Cerebellar cortex (tissue), 1 donor: Measurements from ENCODE around the gene C1QTNF8.
A peak's percentile ranks its signal among the peaks of the same experiment; 100 is the strongest.

Experiments
- DNase-seq: peaks from one replicate; pipeline ENCODE4 v3.0.0-alpha.2; 2015; ENCODE audit warnings: low spot score

C1QTNF8 gene

GRCh38 chr16:1077877-1078578, 18.0 kb downstream of the C1QTNF8 start:
- no peak for DNase-seq

- no peak for DNase-seq
Measured at GRCh38 chr16:1076801-1077576, 19.1 kb downstream of the C1QTNF8 start.

- DNase-seq, result no peak
Measured at GRCh38 chr16:1075546-1075945, 20.5 kb downstream of the C1QTNF8 start.

DNA sequence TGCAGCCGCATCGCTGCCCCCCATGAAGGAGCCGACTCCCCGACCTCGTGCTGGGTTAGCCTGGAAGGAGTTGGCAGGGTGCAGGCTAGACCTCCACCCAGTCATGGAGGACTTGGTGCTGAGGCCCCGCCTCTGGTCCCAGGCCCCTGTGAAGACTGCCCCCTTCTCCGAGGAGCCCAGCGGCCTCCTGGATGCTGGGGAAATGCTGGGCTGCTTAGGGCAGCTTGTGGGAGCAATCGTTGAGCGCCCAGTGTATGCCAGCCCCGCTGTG, 21.7 kb downstream of the C1QTNF8 start:
- DNase-seq, result no peak

DNA sequence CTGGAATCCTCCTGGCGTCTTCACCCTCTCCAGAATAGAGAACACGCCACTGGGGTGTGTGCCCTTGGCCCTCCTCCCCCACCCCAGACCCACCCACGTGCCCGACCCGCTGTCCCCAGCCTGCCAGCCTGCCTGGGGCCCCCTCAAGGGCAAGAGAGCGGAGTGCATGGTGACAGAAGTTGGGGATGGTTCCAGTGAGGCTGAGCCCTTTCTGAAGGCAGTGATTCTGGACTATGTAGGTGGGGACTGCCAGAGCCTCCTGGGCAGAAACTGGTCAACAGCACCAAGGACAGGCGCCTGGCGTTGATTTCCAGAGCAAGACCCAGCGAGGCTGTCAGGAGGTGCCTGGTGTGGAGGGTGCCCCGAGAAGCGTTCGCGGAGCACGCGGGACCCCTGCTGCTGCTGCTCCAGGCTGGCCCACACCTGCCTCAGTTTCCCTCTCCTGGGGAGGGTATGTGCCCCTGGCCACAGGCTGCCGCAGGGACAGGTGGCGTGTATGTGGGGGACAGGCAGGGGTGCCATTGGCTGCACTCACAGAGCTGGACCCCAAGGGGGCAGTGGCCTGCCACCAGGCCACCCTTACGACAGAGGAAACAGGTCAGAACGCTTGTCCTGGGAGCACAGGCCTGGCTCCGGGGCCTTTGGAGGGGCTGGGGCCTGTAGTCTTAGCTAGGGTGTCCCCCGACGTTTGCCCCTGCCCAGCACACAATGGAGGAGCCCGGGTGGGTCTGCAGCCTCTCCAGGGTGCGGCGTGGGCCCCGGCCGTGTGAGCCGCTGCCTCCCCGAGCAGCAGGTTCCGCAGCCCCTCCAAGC, 22.3 kb downstream of the C1QTNF8 start:
- DNase-seq, result peak; percentile 26

DNA sequence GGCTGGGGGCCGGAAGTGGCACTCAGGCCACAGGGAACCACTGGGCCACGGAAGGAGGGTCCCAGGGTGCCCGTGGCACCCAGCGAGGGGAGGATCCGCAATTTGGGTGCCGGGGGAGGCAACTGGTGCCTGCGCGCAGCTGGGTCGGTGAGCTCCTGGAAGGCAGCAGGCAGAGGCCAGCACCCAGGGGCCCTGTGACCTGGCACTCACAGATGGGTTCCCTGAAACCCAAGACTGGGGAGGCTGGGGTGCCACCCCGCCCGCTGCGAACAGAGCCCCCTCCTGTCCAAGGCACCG, 22.8 kb downstream of the C1QTNF8 start:
- DNase-seq, result no peak

- DNase-seq, result no peak
Measured at GRCh38 chr16:1072526-1073261, 23.4 kb downstream of the C1QTNF8 start, which contains the start of gene SSTR5. Gene SSTR5 (plus strand): TSS chr16:1072747. CDS start chr16:1078869, 6,122 bp downstream.

DNA sequence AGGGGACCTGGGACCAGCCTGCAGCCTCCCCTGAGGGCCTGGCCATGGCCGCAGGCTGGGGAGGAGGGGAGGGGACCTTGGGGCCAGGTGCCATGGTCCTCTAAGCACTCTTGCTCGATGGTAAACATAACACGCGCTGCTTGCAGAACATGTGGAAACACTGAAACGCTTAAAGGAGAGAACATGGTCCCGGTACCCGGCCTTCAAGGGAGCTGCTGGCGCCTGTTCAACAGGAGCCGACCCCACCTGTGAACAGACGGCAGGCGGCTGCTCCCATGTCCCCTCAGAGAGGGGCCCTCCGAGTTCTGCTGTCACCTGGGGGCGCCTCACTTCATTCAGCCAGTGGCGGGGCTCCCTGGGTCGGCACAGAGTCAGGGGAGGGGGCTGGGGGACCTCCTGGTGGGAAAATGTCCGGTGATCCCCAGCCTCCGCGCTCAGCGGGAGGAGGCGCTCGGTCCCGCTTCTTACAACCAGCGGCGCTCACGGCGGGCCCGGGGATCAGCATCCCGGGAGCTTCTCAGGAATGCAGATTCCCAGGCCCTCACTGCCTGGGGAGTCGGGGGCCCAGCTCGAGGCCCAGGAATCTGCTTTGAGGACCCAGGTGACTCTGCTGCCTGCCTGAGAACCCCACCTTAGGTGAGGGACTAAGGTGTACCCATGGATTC, 24.4 kb downstream of the C1QTNF8 start:
- DNase-seq, result no peak

DNA sequence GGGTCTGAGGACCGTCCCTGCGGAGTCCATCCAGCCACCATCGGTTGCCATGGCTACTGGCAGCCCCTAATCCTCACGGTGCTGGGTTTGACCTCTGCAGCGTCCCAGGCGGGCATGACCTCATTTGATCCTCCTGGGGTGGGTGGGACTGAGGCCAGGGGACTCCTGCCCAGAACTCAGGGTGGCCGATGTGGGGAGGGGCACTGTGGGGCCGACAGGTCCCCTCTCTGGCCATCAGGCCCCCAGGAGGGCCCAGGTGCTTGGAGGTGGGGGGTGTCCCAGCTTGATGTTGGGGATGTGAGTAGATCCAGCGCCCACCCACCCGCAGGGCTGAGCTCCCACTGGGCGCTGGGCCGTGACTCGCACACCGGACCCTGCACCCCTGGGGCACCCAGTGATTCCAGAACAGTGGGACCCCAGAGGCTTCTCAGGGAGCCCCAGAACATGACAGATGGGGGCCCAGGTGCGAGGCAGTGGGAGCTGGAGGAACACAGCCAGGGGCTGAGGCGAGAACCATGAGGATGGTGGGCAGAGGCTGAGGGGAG, 25.1 kb downstream of the C1QTNF8 start:
- no peak for DNase-seq

DNA sequence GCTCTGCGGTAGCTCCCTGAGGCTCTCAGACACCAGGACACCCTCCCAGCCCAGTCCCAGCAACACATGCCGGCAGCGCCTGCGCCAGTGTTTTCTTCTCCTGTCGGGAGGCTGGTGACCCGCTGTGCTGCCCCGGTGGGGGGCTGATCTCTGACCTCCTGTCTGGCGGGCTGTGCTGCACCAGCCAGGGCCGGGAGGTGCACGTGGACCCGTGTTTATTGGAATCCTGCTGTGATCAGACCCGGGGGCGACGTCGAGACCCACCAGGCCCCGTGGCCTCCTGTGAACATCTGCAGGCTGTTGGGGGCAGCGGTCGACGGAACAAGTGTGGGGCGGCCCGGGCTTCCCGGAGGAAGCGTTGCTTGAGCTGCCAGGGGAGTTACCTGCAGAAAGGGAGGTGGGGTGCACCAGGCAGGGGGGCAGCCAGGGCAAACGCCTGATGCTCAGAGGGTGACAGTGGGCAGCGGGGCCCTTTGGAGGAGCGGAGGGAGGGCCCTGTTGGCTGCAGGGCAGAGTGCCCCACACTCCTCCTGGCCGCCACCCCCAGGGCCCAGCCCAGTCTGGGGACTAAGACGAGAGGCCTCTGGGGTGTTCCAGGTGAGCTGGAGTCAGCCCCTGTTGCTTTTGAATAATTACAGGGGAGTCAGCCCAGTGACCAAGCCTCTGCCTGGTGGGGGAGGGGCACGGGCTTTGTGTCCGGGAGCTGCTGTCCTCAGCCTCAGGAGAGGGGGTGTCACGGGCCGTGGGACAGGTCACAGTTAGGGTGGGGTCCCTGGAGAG, 25.8 kb downstream of the C1QTNF8 start:
- DNase-seq, result no peak

GRCh38 chr16:1069154-1069553, 26.9 kb downstream of the C1QTNF8 start:
- DNase-seq, result no peak

- DNase-seq, result no peak
Measured at GRCh38 chr16:1068451-1068850, 27.6 kb downstream of the C1QTNF8 start.

GRCh38 chr16:1067629-1068028, 28.4 kb downstream of the C1QTNF8 start:
- DNase-seq, result no peak

DNA sequence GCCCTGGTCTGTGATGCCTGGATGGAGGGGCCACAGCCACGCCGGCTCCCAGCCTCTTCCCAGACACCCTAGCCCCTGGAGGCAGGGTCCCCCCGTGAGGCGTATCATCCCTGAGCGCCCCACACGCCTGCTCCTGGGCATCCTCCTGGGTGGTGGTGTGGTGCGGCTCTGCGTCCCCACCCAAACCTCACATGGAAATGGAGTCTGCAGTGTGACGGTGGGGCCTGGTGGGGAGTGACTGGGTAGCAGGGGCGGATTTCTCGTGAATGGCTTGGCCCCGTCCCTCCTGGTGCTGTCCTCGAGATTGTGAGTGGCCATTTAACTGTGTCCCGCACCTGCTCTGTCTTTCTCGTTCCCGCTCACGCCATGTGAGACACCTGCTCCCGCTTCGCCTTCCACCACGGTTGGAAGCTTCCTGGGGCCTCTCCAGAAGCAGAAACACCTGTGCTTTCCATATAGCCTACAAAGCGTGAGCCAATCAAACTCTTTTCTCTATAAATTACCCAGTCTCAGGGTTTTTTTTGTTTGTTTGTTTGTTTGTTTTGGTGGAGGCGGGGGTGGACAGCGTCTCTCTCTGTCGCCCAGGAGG, 29.4 kb downstream of the C1QTNF8 start:
- DNase-seq, result no peak

DNA sequence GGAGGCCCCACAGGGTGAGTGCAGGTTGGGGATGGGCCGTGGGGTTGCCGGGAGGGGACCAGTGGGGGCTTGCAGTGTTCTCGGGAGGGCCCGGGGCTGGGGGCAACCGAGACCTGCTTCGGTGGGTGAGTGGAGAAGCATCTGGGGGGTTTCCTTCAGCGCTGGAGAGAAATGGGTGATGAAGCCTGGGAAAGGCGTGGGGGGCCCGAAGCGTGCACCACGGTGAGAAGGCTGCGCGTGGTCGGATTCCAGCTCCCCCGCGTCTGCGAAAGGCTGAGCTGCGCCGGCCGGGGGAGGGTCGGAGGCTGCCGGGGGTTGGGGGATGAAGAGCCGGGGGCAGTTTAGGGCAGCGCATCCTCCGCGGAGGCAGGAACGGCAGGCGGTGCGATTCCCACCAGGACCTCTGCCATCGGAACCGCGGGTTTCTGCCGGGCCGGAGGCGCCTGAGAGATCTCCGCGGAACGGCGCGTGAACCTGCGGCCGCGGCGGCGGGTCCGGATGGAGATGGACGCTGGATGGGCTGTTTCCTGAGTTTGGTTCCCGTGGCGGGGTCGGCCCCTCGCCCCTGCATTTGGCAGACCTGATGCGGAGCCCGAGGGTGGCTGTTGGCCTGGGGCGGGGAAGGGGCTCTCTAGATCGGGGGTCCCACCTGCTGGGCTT, 30.4 kb downstream of the C1QTNF8 start:
- DNase-seq, result no peak

DNA sequence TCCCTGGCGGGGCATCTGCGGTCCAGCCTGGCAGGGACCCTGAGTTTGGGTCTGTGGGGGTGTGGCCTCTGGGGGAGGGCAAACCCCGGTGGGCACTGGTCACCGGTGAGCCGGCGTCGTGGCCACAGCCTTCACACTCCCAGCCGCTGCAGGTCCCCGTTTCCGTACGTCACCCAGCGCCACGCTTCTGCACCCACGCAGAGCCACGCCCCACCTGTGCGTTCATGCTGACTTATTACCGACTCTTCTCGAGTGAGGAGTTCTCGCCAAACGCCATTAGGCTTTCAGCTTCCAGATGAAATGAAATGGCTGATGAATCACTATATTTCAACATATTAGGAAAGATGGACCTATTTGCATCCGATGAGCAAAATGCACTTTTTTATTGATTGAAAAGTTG, 32.3 kb downstream of the C1QTNF8 start:
- no peak for DNase-seq

DNA sequence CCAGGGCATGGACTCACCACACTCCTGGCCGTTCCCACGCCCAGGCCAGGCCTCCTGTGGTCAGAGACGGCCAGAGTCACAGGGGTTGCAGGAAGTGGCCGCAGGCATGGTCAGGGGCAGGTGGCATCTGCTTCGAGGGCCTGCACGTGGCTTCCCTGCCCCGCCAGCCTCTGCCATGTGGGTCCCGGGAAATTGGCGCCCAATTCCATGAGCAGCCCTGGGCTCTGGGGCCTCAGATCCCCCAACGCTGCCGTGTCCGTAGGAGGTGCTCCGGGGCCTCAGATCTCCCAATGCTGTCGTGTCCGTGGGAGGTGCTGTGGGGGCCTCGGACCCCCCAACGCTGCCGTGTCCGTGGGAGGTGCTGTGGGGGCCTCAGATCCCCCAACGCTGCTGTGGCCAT, 33.1 kb downstream of the C1QTNF8 start:
- no peak for DNase-seq

DNA sequence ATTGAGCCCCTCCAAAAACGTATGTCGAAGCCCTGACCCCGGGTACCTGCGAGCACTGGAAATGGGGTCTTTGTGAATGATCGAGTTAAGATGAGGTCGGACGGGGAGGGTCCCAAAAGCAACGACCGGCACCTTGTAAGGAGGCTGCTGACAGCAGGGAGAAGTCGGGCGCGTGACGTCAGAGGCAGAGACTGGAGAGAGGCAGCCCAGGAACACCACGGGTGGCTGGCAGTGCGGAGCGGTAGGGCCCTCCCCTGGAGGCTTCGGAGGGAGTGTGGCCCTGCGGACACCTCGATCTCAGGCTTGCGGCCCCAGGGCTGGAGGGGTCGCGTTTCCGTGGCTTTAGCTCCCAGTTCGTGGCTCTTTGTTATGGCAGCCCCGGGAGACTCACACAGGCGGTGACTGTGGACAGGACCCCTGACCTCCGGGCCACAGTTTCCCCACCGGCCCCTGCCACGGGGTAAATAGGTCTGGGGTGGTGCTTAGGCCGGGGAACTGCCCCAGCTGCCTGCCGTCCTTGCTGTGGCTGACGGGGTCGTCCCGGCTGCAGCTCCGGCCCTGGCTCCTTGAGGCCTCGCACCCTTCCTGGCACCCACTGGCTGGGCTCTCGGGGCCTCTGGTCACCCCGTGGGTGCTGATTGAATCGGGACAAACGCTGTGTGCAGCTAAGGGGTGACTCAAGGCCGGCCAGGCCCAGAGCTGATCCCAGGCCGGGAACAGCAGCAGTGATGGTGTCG, 34.1 kb downstream of the C1QTNF8 start:
- DNase-seq, result no peak
